ENCODE measurements around the gene PAX9.

DNA sequence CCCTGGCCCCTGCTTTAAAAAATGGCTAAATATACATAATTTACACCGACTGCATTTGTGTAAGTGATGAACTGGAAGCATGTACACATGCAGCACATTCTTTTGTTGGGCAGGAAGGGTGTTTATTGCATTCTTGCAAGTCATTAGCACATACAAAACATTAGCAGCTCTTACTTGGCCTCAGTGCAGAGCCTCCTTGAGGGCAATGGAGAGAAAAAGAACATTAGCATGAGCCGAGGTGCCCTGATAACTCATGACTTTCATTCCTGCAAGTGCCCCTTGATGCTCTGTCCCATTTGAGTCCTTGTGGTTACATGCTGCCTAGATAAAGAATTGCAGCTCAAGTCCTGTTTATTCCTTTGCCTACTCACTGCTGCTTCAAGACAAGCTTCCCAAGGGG lies 61.9 kb downstream of the PAX9 start:
- TF ChIP-seq CTCF (IDR thresholded peaks at IDR 0.05; ENCODE audit: low read depth, low read length, poor library complexity, severe bottlenecking) (no peak), EZH2phosphoT487 (IDR thresholded peaks at IDR 0.05; ENCODE audit: borderline replicate concordance, low read length) (no peak)

Measured in DOHH2 (cell line).